ENCODE results near the gene TTC14.

DNA sequence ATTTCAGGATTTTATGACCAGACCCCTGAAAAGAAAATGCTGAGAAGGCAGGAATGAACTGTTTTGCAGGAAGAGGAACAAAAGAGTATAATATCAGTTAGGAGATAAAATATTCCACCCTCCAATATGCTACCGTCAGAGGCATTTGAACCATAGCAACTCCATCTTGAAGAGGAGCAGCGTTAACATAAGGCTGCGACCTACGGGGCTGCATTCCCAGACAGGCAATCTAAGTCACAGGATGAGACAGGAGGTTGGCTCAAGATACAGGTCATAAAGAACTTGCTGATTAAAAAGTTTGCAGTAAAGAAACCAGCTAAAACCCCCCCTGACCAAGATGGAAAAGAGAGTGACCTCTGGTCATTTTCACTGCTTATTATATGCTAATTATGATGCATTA is 54.4 kb downstream of the TTC14 start:
- TF ChIP-seq, protein P1, sequence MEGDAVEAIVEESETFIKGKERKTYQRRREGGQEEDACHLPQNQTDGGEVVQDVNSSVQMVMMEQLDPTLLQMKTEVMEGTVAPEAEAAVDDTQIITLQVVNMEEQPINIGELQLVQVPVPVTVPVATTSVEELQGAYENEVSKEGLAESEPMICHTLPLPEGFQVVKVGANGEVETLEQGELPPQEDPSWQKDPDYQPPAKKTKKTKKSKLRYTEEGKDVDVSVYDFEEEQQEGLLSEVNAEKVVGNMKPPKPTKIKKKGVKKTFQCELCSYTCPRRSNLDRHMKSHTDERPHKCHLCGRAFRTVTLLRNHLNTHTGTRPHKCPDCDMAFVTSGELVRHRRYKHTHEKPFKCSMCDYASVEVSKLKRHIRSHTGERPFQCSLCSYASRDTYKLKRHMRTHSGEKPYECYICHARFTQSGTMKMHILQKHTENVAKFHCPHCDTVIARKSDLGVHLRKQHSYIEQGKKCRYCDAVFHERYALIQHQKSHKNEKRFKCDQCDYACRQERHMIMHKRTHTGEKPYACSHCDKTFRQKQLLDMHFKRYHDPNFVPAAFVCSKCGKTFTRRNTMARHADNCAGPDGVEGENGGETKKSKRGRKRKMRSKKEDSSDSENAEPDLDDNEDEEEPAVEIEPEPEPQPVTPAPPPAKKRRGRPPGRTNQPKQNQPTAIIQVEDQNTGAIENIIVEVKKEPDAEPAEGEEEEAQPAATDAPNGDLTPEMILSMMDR (IDR thresholded peaks at IDR 0.05): no peak
- no peak for TF ChIP-seq POLR2A (IDR thresholded peaks at IDR 0.05)

Data from lower leg skin (tissue), 3 donors.